Activated gamma-delta T cell (primary cell): ENCODE measurements around the gene ARHGAP10.
"Not testable (repeated sequence)": the region's sequence is repeated elsewhere in the genome, so short reads cannot be mapped to it uniquely, and the experiment has no call there.

ENCODE experiments used
- DNase-seq: peaks from one replicate; lab custom pipeline; 2025; lab: John Stamatoyannopoulos, UW

The ARHGAP10 gene

GRCh38 chr4:147847751-147848590, 116.1 kb downstream of the ARHGAP10 start:
- no peak for DNase-seq

GRCh38 chr4:147848634-147849033, 116.7 kb downstream of the ARHGAP10 start:
- DNase-seq: no peak

GRCh38 chr4:147851135-147851534, 119.2 kb downstream of the ARHGAP10 start:
- no peak for DNase-seq

- no peak for DNase-seq
Measured at GRCh38 chr4:147853706-147854105, 121.8 kb downstream of the ARHGAP10 start.

GRCh38 chr4:147854154-147854553, 122.3 kb downstream of the ARHGAP10 start:
- DNase-seq: no peak

GRCh38 chr4:147855571-147856009, 123.7 kb downstream of the ARHGAP10 start:
- DNase-seq: no peak

DNA sequence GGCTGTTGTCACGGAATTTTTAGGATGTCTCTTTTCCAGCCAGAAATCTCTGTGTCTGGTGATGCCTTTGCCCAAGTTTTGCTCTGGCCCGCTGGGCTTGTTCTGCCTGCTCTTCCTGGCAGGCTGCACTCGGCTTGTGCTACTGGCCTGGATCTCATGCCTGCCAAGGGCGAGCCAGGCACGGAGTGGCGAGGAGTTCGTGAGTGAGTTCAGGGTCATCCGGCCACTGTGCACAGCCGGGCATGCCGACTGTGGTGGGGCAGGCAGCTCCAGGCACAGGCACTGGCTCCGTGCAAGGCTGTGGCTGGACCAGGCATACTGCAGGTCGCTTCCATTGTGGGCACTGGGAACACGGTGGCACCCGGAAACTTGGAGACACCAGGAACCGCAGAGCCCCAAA, 129.1 kb downstream of the ARHGAP10 start:
- DNase-seq: peak; percentile 9

DNA sequence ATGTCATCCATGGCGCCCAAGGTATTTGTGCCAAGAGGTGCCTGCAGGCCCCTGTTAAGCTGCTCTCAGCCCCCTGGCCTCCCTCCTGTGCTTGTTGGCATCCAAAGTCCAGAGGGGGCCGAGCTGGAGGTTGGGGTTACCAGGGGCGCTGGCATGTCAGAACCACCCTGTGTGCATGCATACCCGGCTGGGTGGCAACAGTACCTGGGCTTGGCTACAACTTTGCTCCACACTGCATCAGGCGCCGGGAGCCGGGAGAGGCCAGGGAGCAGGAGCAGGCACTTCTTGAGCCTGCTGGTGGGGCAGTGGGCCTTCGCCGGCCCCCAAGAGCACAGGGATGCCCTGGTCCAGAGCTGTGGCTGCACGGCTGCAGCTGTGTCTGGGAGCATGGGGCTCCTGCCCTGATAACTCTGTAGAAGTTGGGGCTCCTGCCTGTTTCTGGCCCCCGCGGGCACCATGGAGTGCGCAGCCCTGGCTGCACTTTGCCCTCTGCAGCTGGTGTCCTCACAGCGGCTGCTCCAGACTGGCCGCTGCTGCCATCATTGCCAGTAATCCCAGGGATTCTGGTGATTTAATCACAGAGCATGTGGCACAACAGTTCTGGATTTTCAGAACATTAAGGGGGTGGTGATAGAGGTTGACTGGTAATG, 130.3 kb downstream of the ARHGAP10 start:
- DNase-seq: no peak

DNA sequence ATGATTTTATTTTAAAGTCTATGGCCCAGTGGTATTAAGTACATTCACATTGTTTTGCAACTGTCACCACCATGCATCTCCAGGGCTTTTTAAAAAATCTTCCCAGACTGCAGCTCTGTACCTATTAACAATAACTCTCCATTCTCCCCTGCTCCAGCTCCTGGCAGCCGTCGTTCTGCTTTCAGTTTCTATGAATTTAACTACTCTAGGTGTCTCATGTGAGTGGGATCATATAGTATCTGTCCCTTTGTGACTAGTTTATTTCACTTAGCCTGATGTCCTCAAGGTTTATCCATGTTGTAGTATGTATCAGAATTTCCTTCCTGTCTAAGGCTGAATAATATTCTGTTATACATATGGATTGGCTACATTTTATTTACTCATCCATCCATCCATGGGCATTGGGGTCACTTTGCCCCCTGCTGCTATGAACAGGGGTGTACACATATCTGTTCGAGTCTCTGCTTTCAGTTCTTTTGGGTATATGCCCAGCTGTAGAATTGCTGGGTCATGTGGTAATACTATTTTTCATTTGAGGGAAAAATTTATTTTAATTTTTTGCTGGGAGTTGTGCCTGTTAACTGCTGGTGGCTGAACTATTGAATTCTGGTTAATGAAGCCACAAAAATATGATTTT, 131.3 kb downstream of the ARHGAP10 start:
- DNase-seq: no peak

- DNase-seq: no peak
Measured at GRCh38 chr4:147863808-147864472, 132.1 kb downstream of the ARHGAP10 start.

DNA sequence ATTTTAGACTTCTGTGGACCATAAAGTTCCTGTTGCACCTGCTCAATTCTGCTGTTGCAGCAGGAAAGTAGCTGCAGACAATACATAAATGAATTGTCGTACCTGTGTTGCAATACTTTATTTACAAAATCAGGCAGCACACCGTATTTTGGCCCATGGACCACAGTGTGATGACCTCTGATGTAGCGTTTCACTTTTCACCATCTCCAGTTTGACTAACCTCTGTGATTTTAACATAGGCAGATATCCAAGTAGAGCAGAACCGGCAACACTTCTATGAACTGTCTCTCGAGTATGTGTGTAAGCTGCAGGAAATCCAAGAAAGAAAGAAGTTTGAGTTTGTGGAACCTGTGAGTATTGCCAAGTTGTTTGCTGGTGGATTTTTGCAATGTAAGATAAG, 132.7 kb downstream of the ARHGAP10 start:
- no peak for DNase-seq

GRCh38 chr4:147865926-147866325, 134.0 kb downstream of the ARHGAP10 start:
- DNase-seq: no peak

- no peak for DNase-seq
Measured at GRCh38 chr4:147866532-147867271, 134.8 kb downstream of the ARHGAP10 start.

DNA sequence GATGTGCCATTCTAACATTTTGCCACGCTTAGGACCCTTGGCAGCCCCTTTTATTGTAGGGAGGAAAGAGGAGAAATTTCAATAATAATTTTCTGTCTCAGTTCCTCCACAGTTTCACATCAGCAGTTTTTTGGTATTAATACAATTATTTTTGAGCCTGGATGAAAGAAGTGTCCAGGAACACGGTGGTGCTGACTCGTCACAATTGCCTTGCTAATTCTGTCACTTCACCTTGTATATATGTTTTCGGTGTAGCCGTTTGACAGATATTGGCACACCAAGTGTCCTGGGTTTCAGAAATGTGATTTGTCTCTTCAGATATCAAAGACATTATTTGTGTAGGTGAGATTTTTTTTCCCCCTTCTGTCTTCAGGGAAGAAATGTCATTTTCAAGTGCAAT, 142.2 kb downstream of the ARHGAP10 start:
- no peak for DNase-seq

DNA sequence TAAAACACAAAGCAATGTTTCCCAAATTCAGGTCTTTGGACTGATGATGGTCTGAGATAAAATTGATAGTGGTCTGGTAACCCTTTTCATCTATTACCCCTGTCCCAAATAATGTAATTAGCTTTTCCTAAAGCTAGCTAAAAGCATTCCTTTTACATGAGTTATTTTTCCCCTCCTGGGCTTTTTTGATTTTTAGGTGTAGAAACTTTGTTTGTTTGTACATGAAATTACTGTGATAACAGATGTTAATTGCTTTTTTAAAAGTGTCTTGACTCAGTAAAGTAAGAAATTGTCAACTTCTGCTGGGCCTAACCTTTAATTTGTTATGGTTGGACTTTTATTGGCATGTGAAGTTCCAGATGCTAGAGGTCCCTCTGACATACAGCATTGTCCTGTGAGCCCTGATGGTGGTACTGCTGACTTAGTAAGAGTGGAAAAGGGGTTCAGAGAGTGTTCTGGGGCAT, 145.5 kb downstream of the ARHGAP10 start:
- no peak for DNase-seq

DNA sequence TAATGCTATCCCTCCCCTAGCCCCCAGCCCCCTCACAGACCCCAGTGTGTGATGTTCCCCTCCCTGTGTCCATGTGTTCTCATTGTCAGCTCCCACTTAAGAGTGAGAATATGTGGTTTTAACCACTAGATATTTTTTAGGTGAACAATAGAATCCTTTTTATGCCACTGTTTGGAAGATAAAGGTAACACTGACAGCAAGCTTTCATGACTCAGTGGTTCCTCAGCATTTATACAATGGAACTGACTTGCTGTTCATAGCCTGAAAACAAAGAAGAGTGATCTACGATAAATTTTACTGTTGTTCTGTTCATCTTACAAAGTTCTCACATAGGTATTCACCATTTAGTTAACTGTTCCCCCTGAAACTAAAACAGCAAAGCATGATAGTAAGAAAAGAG, 147.8 kb downstream of the ARHGAP10 start:
- DNase-seq: no peak

- no peak for DNase-seq
Measured at GRCh38 chr4:147880511-147880910, 148.6 kb downstream of the ARHGAP10 start.

DNA sequence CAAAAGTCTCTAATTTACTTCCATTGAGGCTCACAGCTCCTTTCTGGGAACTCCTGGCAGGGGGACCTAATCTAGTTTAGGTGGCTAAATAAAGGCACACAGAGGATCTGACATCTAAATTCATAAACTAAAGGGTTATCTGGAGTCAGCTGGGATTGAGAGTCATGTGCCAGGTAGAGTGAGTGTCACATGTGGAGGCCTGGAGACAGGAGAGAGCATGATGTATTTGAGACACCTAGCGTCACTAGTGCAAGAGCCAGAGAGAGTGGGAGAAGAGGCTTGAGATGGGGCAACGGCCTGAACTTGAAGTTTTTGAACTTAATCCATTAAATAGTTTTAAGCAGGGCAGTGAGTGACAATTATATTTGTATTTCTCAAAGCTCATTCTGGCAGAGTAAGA, 152.6 kb downstream of the ARHGAP10 start:
- no peak for DNase-seq

- not testable (repeated sequence) for DNase-seq
Measured at GRCh38 chr4:147885216-147885615, 153.3 kb downstream of the ARHGAP10 start.

DNA sequence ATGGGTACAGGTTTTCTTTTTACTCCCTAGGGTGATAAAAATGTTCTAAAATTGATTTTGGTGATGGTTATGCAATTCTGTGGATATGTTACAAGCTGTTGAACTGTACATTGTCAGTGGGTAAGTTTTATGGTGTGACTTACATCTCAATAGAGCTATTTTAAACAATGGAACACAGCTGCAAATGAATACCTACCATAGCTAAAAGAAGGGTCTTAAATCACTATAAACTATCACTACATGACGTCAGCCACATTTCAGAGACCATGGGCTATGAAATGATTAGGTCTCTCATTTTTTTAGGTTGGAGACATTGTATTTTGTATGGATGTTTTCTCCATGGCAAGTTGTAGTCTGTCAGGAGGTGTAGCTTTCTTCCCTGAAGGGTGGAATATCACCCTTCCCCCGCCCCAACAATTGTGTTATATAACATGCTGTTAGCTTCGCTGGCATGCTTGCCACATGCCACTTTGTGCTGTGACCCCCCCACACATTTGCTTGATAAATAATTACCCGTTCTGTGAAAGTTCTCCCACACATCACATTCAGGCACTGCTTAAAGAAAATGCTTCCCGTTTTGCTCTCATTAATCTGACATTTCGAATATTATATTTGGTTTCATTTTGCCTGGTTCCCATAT, 159.7 kb downstream of the ARHGAP10 start:
- no peak for DNase-seq

DNA sequence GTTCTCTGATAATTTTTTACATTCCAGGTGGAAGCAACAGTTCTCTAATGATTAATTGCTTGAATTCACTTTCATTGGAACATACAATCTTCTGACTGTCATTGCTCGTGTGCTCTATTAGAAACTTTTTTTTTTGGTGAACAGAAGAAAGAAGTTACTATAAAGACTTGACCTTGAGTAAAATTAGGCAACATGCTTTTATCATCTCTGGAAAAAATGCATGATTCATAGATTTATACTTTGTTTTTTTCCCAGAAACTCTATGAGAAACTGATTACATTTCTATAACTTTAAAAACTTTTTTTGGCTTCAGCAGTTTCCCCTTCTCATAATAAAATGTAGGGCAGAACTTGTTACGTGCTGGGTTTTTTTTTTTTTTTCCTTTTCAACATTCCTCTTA, 167.6 kb downstream of the ARHGAP10 start:
- no peak for DNase-seq
